Muscle of leg (tissue), 11 donors: Measurements from ENCODE around the gene TRPT1. TPM values are rescaled to one million over a fixed set of nuclear protein-coding genes. Genes with fewer than 3 reads are reported as not detected.

Source experiments
- DNase-seq: peaks from one replicate; pipeline ENCODE4 v3.0.0; 2013
- H3K27ac ChIP-seq: one replicate; pipeline ENCODE4 v1.5.1; 2013; ENCODE audit warnings: mild to moderate bottlenecking, low read length, control low read depth
- H3K27me3 ChIP-seq: one replicate; pipeline ENCODE4 v1.6.1; 2013; ENCODE audit warnings: low read length; ENCODE audit not compliant: control insufficient read depth, insufficient read depth
- H3K36me3 ChIP-seq: one replicate; pipeline ENCODE4 v1.6.1; 2013; ENCODE audit warnings: low read length; ENCODE audit not compliant: control insufficient read depth, insufficient read depth
- H3K4me1 ChIP-seq: one replicate; pipeline ENCODE4 v1.6.1; 2013; ENCODE audit warnings: low read length; ENCODE audit not compliant: control insufficient read depth, insufficient read depth
- H3K4me3 ChIP-seq: one replicate; pipeline ENCODE4 v1.5.1; 2013; ENCODE audit warnings: low read length, control low read depth
- H3K9me3 ChIP-seq: replicated peaks from 2 replicates; pipeline ENCODE4 v1.6.1; 2013; ENCODE audit warnings: low read depth, low read length; ENCODE audit not compliant: control insufficient read depth
- WGBS: methylation state at CpG from one replicate; pipeline ENCODE4 v1.1.5; 2013; ENCODE audit warnings: missing lambda C conversion rate; ENCODE audit not compliant: insufficient coverage; 5-methylcytosine and 5-hydroxymethylcytosine counted together
- polyA plus RNA-seq, 8 donors: library from polyadenylated mRNA; unstranded; fragments of 120-200 nt; gene quantifications; one replicate each; pipeline versions ENCODE4 v1.2.1 to v1.2.3, GENCODE V29; 2013; ENCODE audit warnings: inconsistent platforms in 1 of 8, low replicate concordance in 1 of 8; ENCODE audit not compliant: insufficient read length in 8 of 8, insufficient read depth in 1 of 8
- total RNA-seq: library from RNA; stranded (reverse); fragments of 120-200 nt; gene quantifications from one replicate; pipeline ENCODE4 v1.2.4, GENCODE V29; 2013

TRPT1 gene
- total and polyA plus RNA-seq, 9 donors, result 42.3 to 78.9 (median 68.9) TPM

DNA sequence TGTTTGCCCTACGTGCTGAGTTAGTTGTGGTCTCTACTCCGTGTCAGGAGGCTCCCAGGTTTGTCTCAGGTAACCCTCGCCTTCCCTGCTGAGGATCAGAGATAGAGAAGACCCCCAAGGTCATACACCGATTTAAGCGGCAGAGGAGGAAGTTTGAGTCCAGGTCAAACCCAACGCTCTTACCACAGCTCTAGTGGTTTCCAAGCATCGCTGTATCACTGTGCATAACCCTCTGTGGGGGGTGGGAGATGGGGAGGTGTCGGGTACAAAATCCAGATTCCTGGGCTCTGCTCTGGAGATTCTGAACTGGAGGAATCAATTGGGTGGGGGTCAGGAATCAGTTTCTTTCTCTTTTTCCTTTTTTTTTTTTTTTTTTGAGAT is 5.0 kb upstream of the TRPT1 start:
- DNase-seq, result peak; percentile 41
- Histone ChIP-seq H3K4me1 (peaks cover 61% of the 10 kb centered on the region), H3K4me3 (peak overlapping the region; percentile 70), H3K36me3 (peaks cover 5% of the 10 kb centered on the region), H3K9me3 (no peaks in the 10 kb centered on the region), H3K27ac (peak overlapping the region; percentile 95), H3K27me3 (no peaks in the 10 kb centered on the region)
- WGBS, result 0% methylated on average over 2 of the region's 8 CpGs

DNA sequence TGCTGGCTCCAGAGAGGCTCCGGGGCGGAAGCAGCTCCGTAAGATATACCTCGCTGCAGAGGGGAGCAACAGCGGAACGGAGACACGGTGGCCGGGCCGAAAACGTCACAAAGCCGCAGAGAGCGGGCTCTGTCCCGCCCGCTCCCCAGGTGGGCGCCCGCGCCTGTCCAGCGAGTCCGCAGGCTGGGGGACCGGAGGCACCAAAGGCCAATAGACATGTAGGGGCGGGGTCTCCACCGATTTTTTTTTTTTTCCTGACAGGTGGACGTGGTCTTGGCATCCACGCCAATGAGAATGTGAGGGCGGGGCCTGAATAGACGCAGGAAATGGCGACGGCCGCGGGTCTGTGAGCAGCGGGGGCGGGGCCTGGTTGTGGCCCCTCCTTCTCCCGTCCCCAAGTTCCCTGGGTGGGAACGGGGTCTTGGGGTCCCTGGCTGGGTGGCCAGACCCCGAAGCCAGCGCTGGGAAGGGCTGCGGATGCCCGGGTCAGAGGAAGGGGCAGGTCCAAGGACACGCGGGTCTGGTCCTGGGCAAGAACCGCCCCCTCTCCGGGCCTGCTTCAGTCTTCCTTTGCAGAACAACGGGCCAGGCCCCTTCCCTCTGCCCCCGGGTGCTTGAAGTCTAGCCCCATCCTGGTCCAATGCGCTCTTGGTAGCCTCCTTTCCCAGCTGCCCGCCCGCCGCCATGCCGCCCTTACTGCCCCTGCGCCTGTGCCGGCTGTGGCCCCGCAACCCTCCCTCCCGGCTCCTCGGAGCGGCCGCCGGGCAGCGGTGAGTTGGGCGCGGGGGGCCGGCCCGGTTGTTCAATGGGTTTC is 4.4 kb upstream of the TRPT1 start, which contains the start of gene DNAJC4:
Gene DNAJC4, plus strand, starts transcription at position 378 of the 814 bp plus-strand sequence. Its CDS starts 307 bp downstream, at position 685.
- Histone ChIP-seq H3K27ac (peak within 1 kb of the TSS; percentile 95), H3K36me3 (peaks cover 3% of the 10 kb centered on the region), H3K9me3 (no peaks in the 10 kb centered on the region), H3K4me3 (peak within 1 kb of the TSS; percentile 70), H3K27me3 (no peaks in the 10 kb centered on the region), H3K4me1 (peaks cover 60% of the 10 kb centered on the region)
- under 1% methylated on average over 49 of the region's 62 CpGs for WGBS
- peak; percentile 97 for DNase-seq

DNA sequence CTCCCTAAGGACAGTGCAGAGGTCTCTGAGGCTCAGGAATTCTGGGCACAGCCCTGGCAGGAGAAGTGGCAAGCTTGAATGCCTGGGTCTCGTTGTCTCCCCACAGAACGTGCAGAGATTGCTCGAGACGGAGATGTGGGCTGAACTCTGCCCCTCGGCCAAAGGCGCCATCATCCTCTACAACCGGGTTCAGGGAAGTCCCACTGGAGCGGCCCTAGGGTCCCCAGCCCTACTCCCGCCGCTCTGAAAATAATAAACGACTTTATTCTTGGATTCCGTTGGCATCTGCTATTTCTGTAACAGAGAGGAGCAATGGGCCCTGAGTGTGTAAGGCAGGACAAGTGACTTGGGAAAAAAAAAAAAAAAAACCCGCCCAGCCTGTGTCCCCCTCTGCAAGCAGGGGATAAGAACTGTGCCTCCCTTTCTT is 3.8 kb upstream of the TRPT1 start:
- Histone ChIP-seq H3K27me3 (no peaks in the 10 kb centered on the region), H3K27ac (peak overlapping the region; percentile 95), H3K9me3 (no peaks in the 10 kb centered on the region), H3K36me3 (peaks cover 3% of the 10 kb centered on the region), H3K4me3 (peak overlapping the region; percentile 70), H3K4me1 (peaks cover 62% of the 10 kb centered on the region)
- DNase-seq, result no peak
- WGBS, result 44% methylated on average over 11 of the region's 13 CpGs

- peaks cover 67% of the 10 kb centered on the region for H3K4me1 ChIP-seq
- WGBS, result 88% methylated on average over 7 of the region's 12 CpGs
- DNase-seq, result peak; percentile 30
- no peak overlapping the region for H3K4me3 ChIP-seq
- peak overlapping the region; percentile 95 for H3K27ac ChIP-seq
- peaks cover 8% of the 10 kb centered on the region for H3K36me3 ChIP-seq
- no peaks in the 10 kb centered on the region for H3K9me3 ChIP-seq
- no peaks in the 10 kb centered on the region for H3K27me3 ChIP-seq
Observed at GRCh38 chr11:64229090-64229743, 3.2 kb upstream of the TRPT1 start.

DNA sequence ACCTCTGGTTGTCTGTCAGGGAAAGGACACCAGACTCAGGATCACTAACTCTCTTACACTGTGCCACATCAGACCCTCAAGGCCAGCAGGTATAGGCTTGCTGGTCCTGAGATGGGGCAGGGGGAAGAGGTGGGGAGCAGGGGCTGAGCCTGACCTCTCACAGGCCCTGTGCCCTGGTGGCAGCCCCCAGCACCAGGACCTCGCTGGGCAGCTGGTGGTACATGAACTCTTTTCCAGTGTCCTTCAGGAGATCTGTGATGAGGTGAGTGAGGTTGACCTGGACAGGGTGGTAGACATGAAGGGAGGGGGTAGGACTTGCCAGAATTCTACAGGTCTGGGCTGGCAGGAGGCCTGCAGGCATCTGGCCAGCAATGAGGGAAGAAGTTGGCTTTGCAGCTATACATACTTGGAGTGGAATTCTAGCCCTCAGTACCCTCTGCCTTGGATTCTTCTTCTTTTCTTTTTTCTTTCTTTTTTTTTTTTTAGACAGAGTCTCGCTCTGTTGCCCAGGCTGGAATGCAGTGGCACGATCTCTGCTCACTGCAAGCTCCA is 1.5 kb upstream of the TRPT1 start:
- H3K36me3 ChIP-seq, result peaks cover 13% of the 10 kb centered on the region
- H3K27me3 ChIP-seq, result no peaks in the 10 kb centered on the region
- H3K9me3 ChIP-seq, result no peaks in the 10 kb centered on the region
- 85% methylated on average over 1 of the region's 3 CpGs for WGBS
- no peak overlapping the region for H3K27ac ChIP-seq
- no peak overlapping the region for H3K4me3 ChIP-seq
- peaks cover 72% of the 10 kb centered on the region for H3K4me1 ChIP-seq
- peak; percentile 35 for DNase-seq

DNA sequence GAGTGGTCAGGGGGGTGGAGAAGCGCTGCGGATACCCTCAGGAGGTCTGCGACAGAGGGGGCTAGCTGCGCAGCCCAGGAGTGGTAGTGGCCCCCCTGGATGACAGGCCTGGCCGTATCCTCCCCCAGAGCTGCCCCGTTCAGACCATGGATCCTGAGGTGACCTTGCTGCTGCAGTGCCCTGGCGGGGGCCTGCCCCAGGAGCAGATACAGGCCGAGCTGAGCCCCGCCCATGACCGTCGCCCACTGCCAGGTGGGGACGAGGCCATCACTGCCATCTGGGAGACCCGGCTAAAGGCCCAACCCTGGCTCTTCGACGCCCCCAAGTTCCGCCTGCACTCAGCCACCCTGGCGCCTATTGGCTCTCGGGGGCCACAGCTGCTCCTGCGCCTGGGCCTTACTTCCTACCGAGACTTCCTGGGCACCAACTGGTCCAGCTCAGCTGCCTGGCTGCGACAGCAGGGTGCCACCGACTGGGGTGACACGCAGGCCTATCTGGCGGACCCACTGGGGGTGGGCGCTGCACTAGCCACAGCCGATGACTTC is 593 bp upstream of the TRPT1 start:
- Histone ChIP-seq H3K9me3 (no peaks in the 10 kb centered on the region), H3K4me3 (peak overlapping the region; percentile 91), H3K4me1 (peaks cover 67% of the 10 kb centered on the region), H3K27me3 (no peaks in the 10 kb centered on the region), H3K36me3 (peaks cover 14% of the 10 kb centered on the region), H3K27ac (peak overlapping the region; percentile 93)
- DNase-seq, result peak; percentile 68
- 14% methylated on average over 25 of the region's 26 CpGs for WGBS

- DNase-seq, result no peak
- H3K4me1 ChIP-seq, result peaks cover 68% of the 10 kb centered on the region
- no peaks in the 10 kb centered on the region for H3K9me3 ChIP-seq
- H3K27me3 ChIP-seq, result no peaks in the 10 kb centered on the region
- peaks cover 26% of the 10 kb centered on the region for H3K36me3 ChIP-seq
- peak overlapping the region; percentile 91 for H3K4me3 ChIP-seq
- H3K27ac ChIP-seq, result peak overlapping the region; percentile 92
- WGBS, result 52% methylated on average over 14 of the region's 22 CpGs
Observed at GRCh38 chr11:64224891-64225607, 937 bp downstream of the TRPT1 start.

GRCh38 chr11:64224151-64224890 is 1.7 kb downstream of the TRPT1 start:
- Histone ChIP-seq H3K4me3 (no peak overlapping the region), H3K9me3 (no peaks in the 10 kb centered on the region), H3K27ac (peak overlapping the region; percentile 92), H3K4me1 (peaks cover 62% of the 10 kb centered on the region), H3K27me3 (no peaks in the 10 kb centered on the region), H3K36me3 (peaks cover 26% of the 10 kb centered on the region)
- WGBS, result 92% methylated on average over 17 of the region's 17 CpGs
- no peak for DNase-seq

DNA sequence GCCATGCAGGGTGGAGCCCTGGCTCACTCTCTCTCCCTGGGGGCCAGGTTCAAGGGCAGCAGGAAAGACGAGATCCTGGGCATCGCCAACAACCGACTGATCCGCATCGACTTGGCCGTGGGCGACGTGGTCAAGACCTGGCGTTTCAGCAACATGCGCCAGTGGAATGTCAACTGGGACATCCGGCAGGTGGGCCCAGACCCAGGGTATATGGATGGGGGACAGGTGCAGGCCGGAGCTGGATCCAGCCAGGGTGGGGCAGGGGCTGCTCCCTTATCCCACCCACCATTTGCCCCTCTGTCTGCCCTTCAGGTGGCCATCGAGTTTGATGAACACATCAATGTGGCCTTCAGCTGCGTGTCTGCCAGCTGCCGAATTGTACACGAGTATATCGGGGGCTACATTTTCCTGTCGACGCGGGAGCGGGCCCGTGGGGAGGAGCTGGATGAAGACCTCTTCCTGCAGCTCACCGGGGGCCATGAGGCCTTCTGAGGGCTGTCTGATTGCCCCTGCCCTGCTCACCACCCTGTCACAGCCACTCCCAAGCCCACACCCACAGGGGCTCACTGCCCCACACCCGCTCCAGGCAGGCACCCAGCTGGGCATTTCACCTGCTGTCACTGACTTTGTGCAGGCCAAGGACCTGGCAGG is 2.9 kb downstream of the TRPT1 start:
- DNase-seq, result peak; percentile 35
- Histone ChIP-seq H3K27me3 (no peaks in the 10 kb centered on the region), H3K36me3 (peaks cover 26% of the 10 kb centered on the region), H3K4me1 (peaks cover 65% of the 10 kb centered on the region), H3K27ac (peak overlapping the region; percentile 80), H3K4me3 (no peak overlapping the region), H3K9me3 (no peaks in the 10 kb centered on the region)
- 70% methylated on average over 23 of the region's 24 CpGs for WGBS
